Astrocyte of the spinal cord (primary cell): ENCODE data around the gene IFI35.

Experiments
- DNase-seq: peaks from one replicate; pipeline ENCODE4 v3.0.0; 2011; ENCODE audit warnings: low read depth, low spot score
- H3K4me3 ChIP-seq: 2 replicates; pipeline ENCODE4 v1.5.1; 2011; ENCODE audit warnings: low read depth, mild to moderate bottlenecking, low read length, moderate library complexity
- in situ Hi-C: cut with HindIII; loops from 2 replicates; pipeline ENCODE4 v1.10.0; 2017; ENCODE audit warnings: low sequenced_read_pairs
- TF ChIP-seq, protein P1 (sequence below): IDR thresholded peaks from 2 replicates; pipeline ENCODE4 v1.5.1; 2012; ENCODE audit warnings: low read depth, mild to moderate bottlenecking, low read length, inconsistent platforms

Gene IFI35

GRCh38 chr17:43030137-43030767, 23.7 kb downstream of the IFI35 start:
- no peak overlapping the region for H3K4me3 ChIP-seq
- no peak for DNase-seq
- TF ChIP-seq, protein P1, sequence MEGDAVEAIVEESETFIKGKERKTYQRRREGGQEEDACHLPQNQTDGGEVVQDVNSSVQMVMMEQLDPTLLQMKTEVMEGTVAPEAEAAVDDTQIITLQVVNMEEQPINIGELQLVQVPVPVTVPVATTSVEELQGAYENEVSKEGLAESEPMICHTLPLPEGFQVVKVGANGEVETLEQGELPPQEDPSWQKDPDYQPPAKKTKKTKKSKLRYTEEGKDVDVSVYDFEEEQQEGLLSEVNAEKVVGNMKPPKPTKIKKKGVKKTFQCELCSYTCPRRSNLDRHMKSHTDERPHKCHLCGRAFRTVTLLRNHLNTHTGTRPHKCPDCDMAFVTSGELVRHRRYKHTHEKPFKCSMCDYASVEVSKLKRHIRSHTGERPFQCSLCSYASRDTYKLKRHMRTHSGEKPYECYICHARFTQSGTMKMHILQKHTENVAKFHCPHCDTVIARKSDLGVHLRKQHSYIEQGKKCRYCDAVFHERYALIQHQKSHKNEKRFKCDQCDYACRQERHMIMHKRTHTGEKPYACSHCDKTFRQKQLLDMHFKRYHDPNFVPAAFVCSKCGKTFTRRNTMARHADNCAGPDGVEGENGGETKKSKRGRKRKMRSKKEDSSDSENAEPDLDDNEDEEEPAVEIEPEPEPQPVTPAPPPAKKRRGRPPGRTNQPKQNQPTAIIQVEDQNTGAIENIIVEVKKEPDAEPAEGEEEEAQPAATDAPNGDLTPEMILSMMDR: no peak
- in situ Hi-C loops: no loop called here

DNA sequence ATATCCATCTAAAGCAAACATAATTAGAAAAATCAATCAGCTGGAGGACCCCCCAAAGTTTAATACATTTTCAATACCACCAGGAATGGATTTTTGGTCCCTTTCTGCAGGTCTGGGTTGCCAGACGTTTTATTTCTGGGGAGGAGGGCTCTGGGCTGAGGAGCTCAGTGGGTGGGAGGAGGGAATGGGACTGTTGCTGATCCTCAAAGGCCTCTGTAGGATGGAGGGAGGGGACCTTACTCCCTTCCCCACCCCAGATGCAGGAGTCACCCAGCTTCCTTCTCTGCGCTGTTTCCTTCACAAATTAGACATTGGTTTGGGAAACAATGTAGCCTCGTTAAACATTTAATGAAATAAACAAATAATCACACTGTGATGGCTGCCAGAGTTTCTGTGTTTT, 25.1 kb downstream of the IFI35 start:
- in situ Hi-C loops: no loop called here
- DNase-seq: no peak
- TF ChIP-seq, protein P1: no peak
- no peak overlapping the region for H3K4me3 ChIP-seq

DNA sequence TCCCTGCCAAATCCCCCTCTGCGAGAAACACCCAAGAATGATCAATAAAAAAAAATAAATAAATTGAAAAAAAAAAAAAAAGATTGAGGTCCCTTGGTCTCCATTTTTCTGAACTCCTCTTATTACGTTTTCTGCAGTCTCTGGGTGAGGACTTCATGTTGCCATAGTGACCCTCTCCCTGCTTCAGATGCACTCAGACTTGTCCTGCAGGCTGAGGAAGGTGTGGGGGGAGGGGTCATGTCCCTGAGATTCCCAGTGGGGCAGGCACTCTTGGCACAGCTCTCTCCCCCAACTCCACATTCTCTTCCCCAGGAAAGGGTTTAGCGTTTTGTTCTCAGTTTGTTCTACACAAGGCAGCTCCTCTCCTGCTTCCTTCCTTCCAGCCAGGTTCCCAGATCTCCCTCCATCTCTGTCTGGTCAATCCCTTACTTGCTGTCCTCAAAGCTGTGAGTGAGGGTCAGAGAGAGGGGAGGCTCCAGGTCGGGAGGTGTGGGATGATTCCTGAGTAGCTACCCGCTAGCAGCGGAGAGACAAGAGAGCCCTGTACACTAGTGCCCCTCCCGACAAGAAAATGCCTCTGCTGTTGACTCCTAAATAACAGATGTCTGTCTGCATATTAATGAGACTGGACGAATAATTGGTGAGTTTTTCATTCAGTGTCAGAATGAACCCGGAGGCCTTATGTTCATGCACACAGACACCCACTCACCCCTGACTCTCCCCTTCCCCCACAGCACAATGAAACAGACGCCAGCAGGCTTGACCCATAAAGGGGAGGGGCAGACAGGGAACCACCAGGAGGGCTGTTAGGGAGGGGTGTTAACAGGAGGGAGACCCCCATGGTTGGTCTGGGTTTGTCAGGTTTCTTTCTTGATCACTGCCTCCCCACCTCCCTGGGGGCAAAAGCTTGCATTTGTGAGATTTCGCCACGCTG, 27.6 kb downstream of the IFI35 start:
- in situ Hi-C loops: no loop called here
- no peak for DNase-seq
- no peak overlapping the region for H3K4me3 ChIP-seq
- TF ChIP-seq, protein P1: no peak

GRCh38 chr17:43034894-43035293, 28.3 kb downstream of the IFI35 start:
- in situ Hi-C loops: no loop called here
- H3K4me3 ChIP-seq: no peak overlapping the region
- TF ChIP-seq, protein P1: no peak
- DNase-seq: no peak

GRCh38 chr17:43039646-43040045, 33.1 kb downstream of the IFI35 start:
- no peak for DNase-seq
- H3K4me3 ChIP-seq: no peak overlapping the region
- TF ChIP-seq, protein P1: no peak
- in situ Hi-C loops: no loop called here

- H3K4me3 ChIP-seq: no peak overlapping the region
- DNase-seq: no peak
- TF ChIP-seq, protein P1: no peak
- in situ Hi-C loops: no loop called here
Measured at GRCh38 chr17:43040655-43041054, 34.1 kb downstream of the IFI35 start.
